ENCODE measurements around the gene HEG1. TPM values are rescaled to one million over a fixed set of nuclear protein-coding genes. Genes with fewer than 3 reads are reported as not detected.

Gene HEG1
- total RNA-seq, 1 donor = 199 TPM

DNA sequence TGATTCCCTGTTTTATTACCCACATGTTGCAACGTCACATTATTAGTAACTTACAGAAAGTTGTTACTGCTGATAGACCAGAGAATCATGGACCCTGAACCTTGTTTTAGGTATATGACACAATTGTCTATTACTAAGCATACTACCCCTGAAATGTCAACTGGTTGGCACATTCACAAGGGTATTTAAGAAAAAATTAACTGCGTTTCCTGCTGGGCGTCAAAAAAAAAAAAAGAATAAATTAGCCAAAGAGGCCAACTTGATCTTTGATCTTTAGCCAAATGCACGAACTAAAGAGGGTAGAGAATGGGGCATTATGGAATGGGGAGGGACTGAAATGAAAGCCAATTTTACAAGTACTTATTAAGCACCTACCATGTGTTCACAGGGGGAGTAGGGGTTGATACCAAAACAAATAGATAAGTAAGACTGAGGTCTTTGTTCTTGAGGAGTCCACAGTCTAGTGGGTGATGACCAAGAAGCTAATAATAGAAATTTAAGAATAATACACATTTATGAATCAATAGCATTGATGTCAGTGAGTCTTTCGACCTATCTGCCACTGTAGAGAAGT is 103.4 kb downstream of the HEG1 start:
- TF ChIP-seq, protein P1, sequence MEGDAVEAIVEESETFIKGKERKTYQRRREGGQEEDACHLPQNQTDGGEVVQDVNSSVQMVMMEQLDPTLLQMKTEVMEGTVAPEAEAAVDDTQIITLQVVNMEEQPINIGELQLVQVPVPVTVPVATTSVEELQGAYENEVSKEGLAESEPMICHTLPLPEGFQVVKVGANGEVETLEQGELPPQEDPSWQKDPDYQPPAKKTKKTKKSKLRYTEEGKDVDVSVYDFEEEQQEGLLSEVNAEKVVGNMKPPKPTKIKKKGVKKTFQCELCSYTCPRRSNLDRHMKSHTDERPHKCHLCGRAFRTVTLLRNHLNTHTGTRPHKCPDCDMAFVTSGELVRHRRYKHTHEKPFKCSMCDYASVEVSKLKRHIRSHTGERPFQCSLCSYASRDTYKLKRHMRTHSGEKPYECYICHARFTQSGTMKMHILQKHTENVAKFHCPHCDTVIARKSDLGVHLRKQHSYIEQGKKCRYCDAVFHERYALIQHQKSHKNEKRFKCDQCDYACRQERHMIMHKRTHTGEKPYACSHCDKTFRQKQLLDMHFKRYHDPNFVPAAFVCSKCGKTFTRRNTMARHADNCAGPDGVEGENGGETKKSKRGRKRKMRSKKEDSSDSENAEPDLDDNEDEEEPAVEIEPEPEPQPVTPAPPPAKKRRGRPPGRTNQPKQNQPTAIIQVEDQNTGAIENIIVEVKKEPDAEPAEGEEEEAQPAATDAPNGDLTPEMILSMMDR (IDR thresholded peaks at IDR 0.05; ENCODE audit: insufficient read depth, low read depth, low read length) = no peak
- H3K4me3 ChIP-seq (ENCODE audit: low read depth, low read length) = no peak overlapping the region
- DNase-seq (ENCODE audit: low read depth) = no peak

DNA sequence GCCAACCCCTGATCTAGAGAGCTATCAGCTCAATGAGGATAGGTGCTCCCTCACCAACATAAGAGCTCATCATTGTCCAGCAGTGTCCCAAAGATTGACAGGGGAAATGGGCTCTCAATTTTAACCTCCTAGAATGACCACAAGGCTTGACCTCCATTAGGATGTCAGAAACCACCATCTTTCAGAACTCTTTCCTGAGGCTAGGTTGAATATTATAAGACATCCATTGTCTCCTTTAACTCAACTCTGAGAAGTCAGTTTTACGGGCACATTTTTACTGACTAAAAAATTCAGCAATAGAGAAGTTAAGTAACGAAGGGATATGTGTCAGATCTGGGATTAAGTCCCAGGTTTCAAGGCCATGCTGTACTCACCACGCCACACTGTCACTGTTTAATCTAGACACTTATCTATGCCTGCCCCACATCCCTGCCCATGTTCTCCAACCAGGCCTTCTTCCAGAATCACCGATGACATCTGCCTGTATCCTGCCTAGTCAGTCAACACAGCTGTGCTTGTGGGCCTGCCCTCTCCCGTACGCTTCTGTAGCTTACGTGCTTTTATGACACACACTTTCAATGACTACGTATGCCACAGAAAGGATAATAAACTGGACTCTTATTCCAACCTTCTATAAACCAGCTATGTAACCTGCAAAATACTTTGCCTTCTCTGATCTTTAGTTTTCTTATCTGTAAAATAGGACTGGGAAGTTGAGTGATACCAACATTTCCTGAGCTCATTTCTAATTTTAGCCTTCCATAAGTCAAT is 104.1 kb downstream of the HEG1 start:
- no peak for DNase-seq (ENCODE audit: low read depth)
- no peak overlapping the region for H3K4me3 ChIP-seq (ENCODE audit: low read depth, low read length)
- TF ChIP-seq, protein P1 (IDR thresholded peaks at IDR 0.05; ENCODE audit: insufficient read depth, low read depth, low read length) = no peak

DNA sequence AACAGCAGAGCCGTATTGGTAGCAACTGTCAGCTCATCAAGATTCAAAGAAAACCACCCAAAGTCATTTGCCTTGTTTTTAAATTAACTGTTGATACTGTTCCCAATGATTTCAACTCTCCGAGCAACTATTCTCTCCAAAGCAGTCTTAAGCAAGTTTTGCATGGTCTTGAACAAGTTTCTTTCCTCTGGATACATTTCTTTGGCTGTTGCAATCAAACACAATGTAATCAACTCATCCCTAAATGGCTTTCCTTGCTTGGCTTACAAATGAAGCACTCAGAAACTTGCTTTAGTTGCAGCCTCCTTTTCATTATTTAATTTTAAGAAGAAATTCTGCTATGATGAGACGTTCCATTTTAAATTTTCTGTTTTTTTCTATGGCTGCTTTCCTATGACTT is 105.8 kb downstream of the HEG1 start:
- no peak overlapping the region for H3K4me3 ChIP-seq (ENCODE audit: low read depth, low read length)
- TF ChIP-seq, protein P1 (IDR thresholded peaks at IDR 0.05; ENCODE audit: insufficient read depth, low read depth, low read length) = no peak
- DNase-seq (ENCODE audit: low read depth) = no peak

DNA sequence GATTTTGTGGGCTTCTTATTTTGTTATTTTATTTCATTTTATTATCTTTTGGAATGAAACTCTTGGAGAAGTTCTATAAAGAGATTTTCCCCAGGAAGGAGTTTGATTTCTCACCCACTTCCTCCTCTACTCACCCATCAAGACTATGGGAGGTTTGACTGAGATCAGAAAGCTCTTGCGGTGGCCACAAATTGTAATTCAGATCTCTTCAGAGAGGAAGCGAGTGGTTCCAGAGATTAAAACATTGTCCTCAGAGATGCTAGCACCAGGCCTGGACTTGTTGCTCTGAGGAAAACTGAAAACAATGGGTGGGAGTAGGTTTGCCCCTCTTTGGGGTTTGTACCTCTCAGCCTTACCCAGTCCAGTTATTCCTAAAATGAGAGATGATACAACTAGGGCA is 113.2 kb downstream of the HEG1 start:
- DNase-seq (ENCODE audit: low read depth) = no peak
- TF ChIP-seq, protein P1 (IDR thresholded peaks at IDR 0.05; ENCODE audit: insufficient read depth, low read depth, low read length) = no peak
- no peak overlapping the region for H3K4me3 ChIP-seq (ENCODE audit: low read depth, low read length)

DNA sequence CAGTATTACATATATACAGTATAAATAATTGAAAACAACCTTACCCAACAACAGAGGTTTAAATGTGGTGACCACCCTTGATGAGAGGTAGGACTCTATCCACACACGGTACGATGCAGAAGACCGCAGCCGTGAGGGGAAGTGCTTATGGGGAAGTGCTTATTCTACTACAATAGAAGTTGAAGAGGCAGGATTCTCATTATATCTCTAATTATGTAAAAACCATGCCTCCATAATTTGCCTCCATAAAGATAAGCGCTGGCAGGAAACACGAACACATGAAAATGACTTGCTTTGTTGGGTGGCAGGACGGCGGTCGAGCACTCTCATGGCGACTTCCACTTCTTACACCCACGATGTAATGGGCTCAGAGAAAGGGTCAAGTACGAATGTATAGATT is 114.0 kb downstream of the HEG1 start:
- no peak for DNase-seq (ENCODE audit: low read depth)
- TF ChIP-seq, protein P1 (IDR thresholded peaks at IDR 0.05; ENCODE audit: insufficient read depth, low read depth, low read length) = no peak

DNA sequence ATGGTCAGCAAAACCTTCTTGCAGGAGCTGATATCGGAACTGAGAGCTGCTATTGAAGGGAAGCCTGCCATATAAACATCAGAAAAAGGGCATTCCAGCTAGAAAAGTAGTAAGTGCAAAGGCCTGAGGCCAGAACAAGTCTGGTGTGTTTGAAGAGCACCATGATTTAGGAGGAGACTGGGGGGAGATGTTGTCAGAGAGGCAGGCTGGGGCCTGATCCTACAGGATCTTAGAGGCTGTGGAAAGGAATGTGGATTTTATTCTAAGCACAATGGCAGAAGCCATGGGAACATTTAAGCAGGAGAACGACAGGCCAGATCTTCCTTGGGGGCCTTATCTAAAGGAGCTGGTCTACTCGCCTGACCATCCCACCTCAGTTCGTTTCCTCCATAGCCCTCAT is 116.1 kb downstream of the HEG1 start:
- TF ChIP-seq, protein P1 (IDR thresholded peaks at IDR 0.05; ENCODE audit: insufficient read depth, low read depth, low read length) = no peak
- no peak for DNase-seq (ENCODE audit: low read depth)
- H3K4me3 ChIP-seq (ENCODE audit: low read depth, low read length) = no peak overlapping the region

More for the DNA sequence above, 114.0 kb downstream of the HEG1 start:
- no peak overlapping the region for H3K4me3 ChIP-seq (ENCODE audit: low read depth, low read length)
